Fibroblast of skin of left biceps (primary cell): ENCODE data around the gene RAMAC.
"Not testable (repeated sequence)": the region's sequence is repeated elsewhere in the genome, so short reads cannot be mapped to it uniquely, and the experiment has no call there.

Source experiments
- DNase-seq, 2 experiments: peaks; one replicate each; pipeline ENCODE4 v3.0.0-alpha.2; 2013; ENCODE audit warnings: low read depth in 2 of 2

RAMAC gene

DNA sequence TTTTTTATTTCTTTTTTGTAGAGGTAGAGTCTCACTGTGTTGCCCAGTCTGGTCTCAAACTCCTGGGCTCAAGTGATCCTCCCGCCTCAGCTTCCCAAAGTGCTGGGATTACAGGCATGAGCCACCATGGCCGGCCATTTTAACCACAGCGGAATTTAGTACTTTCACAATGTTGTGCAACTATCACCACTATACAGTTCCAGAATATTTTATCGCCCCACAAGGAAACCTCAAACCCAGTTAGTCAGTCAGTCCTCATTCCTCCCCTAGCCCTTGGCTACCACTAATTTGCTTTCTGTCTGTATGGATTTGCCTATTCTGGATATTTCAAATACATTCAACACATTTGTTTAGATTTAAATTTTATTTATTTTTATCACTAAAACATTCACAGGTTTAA lies 17.9 kb upstream of the RAMAC start:
- peak; percentile 32 to 47 for DNase-seq

DNA sequence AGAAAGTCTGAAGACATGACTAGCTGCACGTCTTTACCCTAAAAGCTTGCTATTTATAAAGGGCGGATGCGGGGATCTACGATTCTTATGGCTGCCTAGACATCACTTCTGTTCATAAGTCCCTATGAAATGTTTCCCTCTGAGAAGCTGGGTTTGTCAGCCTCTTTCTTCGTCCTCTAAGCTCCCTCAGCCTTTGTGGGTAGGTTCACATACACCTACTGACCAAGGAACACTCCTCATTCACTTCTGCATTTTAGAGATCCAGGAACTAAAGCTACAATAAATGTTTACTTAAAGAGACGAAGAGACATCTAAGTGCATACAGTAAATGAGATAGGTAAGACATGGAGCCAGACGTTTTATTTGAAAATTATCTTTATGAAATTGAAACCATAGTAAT lies 16.7 kb upstream of the RAMAC start:
- DNase-seq = no peak

- no peak for DNase-seq
Observed at GRCh38 chr15:82970078-82970686, 15.8 kb upstream of the RAMAC start.

- DNase-seq = no peak
Observed at GRCh38 chr15:82970696-82971095, 15.3 kb upstream of the RAMAC start.

DNA sequence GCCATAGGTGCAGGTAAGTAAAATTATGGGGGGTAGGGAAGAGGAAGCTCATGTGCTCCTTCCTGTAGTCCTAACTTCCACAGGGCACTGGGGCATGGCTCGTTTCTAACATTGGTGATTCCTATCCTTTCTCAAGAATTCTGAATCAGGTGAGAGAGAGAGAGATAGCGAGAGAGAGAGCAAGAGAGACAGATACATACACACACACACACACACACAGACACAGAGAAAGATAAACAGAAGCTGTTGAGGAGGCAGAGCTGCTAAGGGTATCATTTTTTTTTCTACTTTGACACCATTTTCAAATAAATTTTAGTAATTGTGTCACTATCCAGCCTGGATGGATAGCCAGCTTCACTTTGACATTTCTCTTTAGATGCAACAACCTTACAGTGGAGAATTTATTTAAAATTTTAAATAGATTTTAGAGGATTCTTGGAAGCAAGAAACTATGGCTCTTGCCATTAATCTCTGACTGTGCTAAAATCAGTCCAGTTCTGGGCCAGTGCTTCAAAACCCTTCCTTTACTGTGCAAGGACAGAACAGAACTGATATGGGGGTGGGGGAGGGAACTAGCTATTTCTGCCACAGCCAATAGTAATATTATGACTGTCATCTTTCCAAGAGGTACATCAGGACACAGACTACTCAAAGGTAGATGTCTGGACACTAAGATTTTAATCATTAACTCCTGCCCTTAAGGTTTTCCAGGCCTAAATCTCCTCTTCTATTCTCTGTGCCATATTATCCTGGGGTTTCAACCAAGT lies 14.6 kb upstream of the RAMAC start:
- no peak for DNase-seq

- no peak for DNase-seq
Observed at GRCh38 chr15:82972990-82973389, 13.0 kb upstream of the RAMAC start.

DNA sequence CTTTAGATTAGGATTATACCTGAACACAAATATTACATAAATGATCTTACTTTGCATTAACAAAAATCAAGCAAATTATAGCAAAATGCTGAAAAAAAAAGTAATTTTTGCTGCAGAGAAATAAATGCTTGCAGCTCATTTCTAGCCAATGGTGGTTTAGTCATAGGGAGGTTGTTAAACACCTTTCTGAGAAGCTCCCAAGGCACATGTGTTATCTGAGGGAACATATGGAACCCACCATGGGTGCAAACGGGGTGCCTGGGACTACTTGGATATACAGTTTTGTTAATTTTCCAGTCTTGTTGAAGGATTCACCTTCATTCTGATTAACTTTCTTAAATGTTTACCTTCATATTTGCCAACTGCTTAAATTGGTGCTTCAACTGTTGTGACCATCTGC lies 8.9 kb upstream of the RAMAC start:
- no peak for DNase-seq

DNA sequence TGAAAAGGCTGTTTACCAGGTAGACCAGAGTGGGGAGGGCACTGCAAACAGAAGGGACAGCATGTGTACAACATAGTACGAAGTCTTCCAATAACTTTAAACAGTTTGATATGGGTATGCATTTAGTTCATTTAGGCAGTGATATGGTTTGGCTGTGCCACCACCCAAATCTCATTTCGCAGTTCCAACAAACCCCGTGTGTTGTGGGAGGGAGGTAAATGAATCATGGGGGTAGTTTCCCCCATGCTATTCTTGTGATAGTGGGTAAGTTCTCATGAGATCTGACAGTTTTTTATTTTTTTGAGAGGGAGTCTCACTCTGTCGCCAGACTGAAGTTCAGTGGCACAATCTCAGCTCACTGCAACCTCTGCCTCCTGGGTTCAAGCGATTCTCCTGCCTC lies 7.6 kb upstream of the RAMAC start:
- DNase-seq = no peak

GRCh38 chr15:82979726-82980125 lies 6.3 kb upstream of the RAMAC start:
- no peak for DNase-seq

GRCh38 chr15:82980981-82981380 lies 5.0 kb upstream of the RAMAC start:
- DNase-seq = no peak

DNA sequence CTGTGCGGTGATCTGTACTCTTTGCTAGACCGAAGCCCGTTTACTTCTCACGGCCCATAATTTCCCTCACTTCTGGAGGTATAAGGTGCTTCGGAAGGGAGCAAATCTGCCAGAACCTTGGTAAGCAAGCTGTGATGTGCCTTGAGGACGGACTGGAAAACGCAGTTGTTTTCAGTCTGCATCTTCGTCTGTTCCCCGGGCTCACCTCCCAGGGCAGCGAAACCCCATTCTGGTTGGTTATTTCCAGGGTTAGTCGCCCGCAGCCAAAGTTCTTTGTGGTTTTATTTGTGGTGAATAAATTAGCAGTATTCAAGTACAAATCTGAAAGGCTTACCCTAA lies 401 bp downstream of the RAMAC start:
- no peak for DNase-seq

DNA sequence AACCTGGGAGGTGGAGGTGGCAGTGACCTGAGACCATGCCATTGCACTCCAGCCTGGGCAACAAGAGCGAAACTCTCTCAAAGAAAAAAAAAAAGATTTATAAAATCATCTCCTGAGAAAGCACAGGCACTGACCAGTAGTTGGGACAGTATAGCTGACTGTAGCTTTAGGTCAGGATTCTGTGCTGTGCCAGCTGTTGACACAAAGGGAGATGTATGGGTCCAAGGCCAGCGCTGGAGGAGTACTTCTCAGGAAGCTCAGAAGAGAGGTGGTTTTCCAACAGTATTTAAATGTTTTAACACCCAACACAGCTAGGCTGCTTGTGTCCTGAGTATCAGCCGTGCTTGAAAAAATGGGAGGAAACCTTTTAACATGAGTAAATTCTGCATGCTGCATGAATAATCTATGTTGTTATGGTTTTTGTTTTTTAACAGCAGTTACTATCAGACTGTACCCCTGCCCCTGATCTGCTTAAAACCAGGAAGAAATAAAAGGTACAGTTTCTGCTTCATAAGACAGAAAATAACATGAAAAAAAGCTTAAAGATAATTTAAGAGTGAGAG lies 6.5 kb downstream of the RAMAC start:
- no peak for DNase-seq

GRCh38 chr15:82993144-82993543 lies 7.1 kb downstream of the RAMAC start:
- no peak for DNase-seq

GRCh38 chr15:82995076-82995475 lies 9.1 kb downstream of the RAMAC start:
- DNase-seq = no peak

GRCh38 chr15:82995938-82996337 lies 9.9 kb downstream of the RAMAC start:
- no peak for DNase-seq

- no peak for DNase-seq
Observed at GRCh38 chr15:82999426-82999825, 13.4 kb downstream of the RAMAC start.

GRCh38 chr15:82999905-83000671 lies 14.1 kb downstream of the RAMAC start:
- peak in 1 of 2 experiments; percentile 25 for DNase-seq

DNA sequence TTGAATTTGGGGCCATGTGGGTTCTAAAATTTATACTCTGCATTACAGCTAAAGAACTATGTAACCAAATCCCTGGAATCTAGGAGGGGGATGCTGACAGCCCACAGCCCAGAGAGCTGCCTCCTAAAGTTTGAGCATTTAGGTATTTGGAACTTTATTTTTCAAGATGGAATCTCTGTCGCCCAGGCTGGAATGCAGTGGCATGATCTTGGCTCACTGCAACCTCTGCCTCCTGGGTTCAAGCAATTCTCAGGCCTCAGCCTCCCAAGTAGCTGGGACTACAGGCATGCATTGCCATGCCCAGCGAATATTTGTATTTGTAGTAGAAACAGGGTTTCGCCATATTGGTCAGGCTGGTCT lies 14.6 kb downstream of the RAMAC start:
- not testable (repeated sequence) for DNase-seq

DNA sequence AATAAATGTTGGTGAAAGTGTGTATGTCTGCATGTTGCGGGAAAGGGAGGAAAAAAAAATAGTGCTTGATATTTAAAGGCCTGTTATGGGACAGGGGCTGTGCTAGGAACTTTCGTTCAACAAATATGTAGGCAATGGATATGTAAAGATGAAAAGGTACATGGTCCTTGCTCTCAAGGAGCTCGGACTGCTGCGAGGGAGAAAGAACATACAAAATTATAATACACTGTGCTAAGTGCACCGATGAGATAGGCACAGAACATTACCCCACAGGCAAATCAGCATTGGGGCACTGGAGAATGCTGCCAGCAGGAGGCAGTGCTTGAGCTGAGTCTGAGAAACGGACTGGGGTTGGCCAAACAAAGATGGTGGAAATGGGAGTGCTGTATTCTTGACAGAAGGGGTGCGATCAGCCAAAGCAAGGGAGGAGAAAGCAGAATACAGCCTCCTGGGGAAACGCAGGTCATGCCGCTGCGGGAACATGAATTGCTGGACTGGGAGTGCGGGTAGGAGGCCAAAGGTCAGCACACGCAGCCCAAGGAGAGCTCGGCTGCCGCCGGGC lies 24.8 kb downstream of the RAMAC start:
- DNase-seq = peak in 1 of 2 experiments; percentile 18

GRCh38 chr15:83011271-83012075 lies 25.5 kb downstream of the RAMAC start, which contains the start of gene C15orf40:
Gene C15orf40 (minus strand): TSS chr15:83011639. CDS start chr15:83011607, 32 bp downstream.
- peak; percentile 68 to 74 for DNase-seq

GRCh38 chr15:83012076-83012426 lies 26.0 kb downstream of the RAMAC start:
- peak in 1 of 2 experiments; percentile 3 for DNase-seq
